ENCODE measurements around the gene HCFC1. TPM values are rescaled to one million over a fixed set of nuclear protein-coding genes. Genes with fewer than 3 reads are reported as not detected.

Gene HCFC1
- total and polyA plus RNA-seq, 3 donors from 2014 or later: 32.3 to 115 (median 102) TPM

DNA sequence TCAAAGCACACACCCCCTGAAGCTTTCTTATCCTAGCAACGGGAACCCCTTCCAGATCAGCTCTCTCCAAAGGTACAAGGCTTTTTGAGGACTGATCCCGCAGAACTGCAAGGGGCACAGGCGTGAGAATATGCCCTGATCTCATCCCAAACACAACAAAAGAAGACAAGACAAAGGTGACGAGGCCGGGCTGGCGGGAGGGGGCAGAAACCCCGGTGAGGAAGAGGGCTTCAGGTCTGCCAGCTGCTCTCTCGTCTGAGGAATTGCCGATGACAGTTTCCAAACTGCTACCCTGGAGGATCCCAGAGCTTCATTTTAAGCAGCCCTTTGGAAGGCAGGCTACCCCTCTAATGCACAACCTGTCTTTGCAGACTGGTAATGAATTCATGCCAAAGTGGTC, 3.4 kb downstream of the HCFC1 start:
- intact Hi-C loops (cut with DNase I; ENCODE audit: low total_unique reads): no loop called here
- TF ChIP-seq, protein P1, sequence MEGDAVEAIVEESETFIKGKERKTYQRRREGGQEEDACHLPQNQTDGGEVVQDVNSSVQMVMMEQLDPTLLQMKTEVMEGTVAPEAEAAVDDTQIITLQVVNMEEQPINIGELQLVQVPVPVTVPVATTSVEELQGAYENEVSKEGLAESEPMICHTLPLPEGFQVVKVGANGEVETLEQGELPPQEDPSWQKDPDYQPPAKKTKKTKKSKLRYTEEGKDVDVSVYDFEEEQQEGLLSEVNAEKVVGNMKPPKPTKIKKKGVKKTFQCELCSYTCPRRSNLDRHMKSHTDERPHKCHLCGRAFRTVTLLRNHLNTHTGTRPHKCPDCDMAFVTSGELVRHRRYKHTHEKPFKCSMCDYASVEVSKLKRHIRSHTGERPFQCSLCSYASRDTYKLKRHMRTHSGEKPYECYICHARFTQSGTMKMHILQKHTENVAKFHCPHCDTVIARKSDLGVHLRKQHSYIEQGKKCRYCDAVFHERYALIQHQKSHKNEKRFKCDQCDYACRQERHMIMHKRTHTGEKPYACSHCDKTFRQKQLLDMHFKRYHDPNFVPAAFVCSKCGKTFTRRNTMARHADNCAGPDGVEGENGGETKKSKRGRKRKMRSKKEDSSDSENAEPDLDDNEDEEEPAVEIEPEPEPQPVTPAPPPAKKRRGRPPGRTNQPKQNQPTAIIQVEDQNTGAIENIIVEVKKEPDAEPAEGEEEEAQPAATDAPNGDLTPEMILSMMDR (IDR thresholded peaks at IDR 0.05): no peak
- TF ChIP-seq POLR2A (IDR thresholded peaks at IDR 0.05): no peak
- no peaks in the 10 kb centered on the region for H3K27me3 ChIP-seq
- no peak overlapping the region for H3K4me3 ChIP-seq
- 62 to 66% methylated on average over 5 to 8 of the region's 9 CpGs for WGBS, 2 donors
- no peak for DNase-seq
- peaks cover 19% of the 10 kb centered on the region for H3K4me1 ChIP-seq
- no peaks in the 10 kb centered on the region for H3K36me3 ChIP-seq (ENCODE audit: low read depth, missing control alignments)
- H3K27ac ChIP-seq: no peak overlapping the region
- H3K9me3 ChIP-seq: no peaks in the 10 kb centered on the region

- intact Hi-C loops (cut with DNase I; ENCODE audit: low total_unique reads): no loop called here
- H3K4me3 ChIP-seq: no peak overlapping the region
- WGBS, 2 donors: 49 to 58% methylated on average over 7 to 14 of the region's 16 CpGs
- no peaks in the 10 kb centered on the region for H3K36me3 ChIP-seq (ENCODE audit: low read depth, missing control alignments)
- H3K27me3 ChIP-seq: no peaks in the 10 kb centered on the region
- H3K4me1 ChIP-seq: peaks cover 19% of the 10 kb centered on the region
- no peaks in the 10 kb centered on the region for H3K9me3 ChIP-seq
- no peak overlapping the region for H3K27ac ChIP-seq
- DNase-seq: no peak
- TF ChIP-seq POLR2A (IDR thresholded peaks at IDR 0.05): no peak
- TF ChIP-seq, protein P1 (IDR thresholded peaks at IDR 0.05): no peak
Observed at GRCh38 chrX:153967536-153968224, 3.9 kb downstream of the HCFC1 start.

GRCh38 chrX:153966841-153967535, 4.6 kb downstream of the HCFC1 start:
- H3K27ac ChIP-seq: no peak overlapping the region
- intact Hi-C loops (cut with DNase I; ENCODE audit: low total_unique reads): no loop called here
- no peak overlapping the region for H3K4me3 ChIP-seq
- DNase-seq: no peak
- 63% methylated on average over 13 of the region's 14 CpGs; no CpG with 5 or more reads in 1 of the 2 donors for WGBS, 2 donors
- no peak for TF ChIP-seq POLR2A (IDR thresholded peaks at IDR 0.05)
- TF ChIP-seq, protein P1 (IDR thresholded peaks at IDR 0.05): no peak
- H3K27me3 ChIP-seq: no peaks in the 10 kb centered on the region
- H3K9me3 ChIP-seq: no peaks in the 10 kb centered on the region
- H3K4me1 ChIP-seq: peaks cover 19% of the 10 kb centered on the region
- no peaks in the 10 kb centered on the region for H3K36me3 ChIP-seq (ENCODE audit: low read depth, missing control alignments)

- 46 to 56% methylated on average over 4 to 10 of the region's 15 CpGs for WGBS, 2 donors
- intact Hi-C loops (cut with DNase I; ENCODE audit: low total_unique reads): no loop called here
- Histone ChIP-seq H3K9me3 (no peaks in the 10 kb centered on the region), H3K36me3 (ENCODE audit: low read depth, missing control alignments) (no peaks in the 10 kb centered on the region), H3K4me3 (no peak overlapping the region), H3K4me1 (peaks cover 19% of the 10 kb centered on the region), H3K27me3 (no peaks in the 10 kb centered on the region), H3K27ac (no peak overlapping the region)
- peak; percentile 49 for DNase-seq
- TF ChIP-seq, protein P1 (IDR thresholded peaks at IDR 0.05): no peak
- TF ChIP-seq POLR2A (IDR thresholded peaks at IDR 0.05): no peak
Observed at GRCh38 chrX:153966283-153966688, 5.3 kb downstream of the HCFC1 start.

Measured in testis (tissue), 3 donors.